ENCODE measurements around the gene LRRTM2.
"Not testable (repeated sequence)": the region's sequence is repeated elsewhere in the genome, so short reads cannot be mapped to it uniquely, and the experiment has no call there.

The LRRTM2 gene

DNA sequence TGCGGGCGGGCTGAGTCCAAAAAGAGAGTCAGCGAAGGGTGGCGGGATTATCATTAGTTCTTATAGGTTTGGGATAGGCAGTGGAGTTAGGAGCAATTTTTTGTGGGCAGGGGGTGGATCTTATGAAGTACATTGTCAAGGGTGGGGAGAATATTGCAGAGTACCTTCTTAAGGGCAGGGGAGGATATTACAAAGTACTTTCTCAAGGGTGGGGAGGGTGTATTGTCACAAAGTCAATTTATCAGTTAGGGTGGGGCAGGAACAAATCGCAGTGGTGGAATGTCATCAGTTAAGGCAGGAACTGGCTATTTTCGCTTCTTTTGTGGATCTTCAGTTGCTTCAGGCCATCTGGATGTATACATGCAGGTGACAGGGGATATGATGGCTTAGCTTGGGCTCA is 40.3 kb downstream of the LRRTM2 start:
- DNase-seq = not testable (repeated sequence)

- no peak for DNase-seq
Observed at GRCh38 chr5:138833726-138834480, 41.2 kb downstream of the LRRTM2 start.

GRCh38 chr5:138833080-138833479 is 42.1 kb downstream of the LRRTM2 start:
- DNase-seq = no peak

DNA sequence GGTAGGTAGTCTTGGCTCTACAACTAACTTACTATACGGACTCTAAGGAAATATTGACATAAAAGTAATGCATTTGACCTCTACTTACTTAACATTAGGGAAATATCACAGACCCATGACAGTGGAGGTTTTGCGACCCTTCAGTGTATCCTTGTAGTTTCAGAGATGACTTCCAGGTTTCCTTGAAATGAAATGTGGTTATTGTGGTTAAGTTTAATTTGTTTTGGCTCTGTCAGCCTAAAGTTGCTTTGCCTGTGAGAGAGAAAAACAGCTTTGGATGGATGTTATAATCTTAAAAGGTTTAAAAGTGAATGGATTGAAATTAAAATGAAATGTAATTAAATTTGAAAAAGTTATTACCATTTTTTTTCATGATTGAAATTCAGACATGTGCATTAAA is 42.9 kb downstream of the LRRTM2 start:
- DNase-seq = peak; percentile 23 to 31

DNA sequence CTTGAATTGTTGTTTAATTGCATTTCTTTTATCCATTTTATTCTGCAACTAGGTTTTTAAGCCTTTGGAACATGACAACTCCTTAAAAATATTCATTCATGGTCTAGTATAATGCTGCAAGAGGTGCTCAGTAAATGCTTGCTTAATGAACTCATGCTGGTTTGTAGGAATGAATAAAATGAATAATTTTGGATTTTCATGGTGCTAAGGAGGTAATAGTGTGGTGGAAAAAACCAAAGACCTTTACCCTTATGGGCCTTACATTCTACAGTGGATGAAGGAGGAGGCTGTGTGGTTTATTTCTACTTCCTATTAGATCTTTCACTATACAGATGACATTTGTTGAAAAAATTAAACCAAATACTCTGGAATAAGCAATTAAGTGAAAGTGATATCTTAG is 43.4 kb downstream of the LRRTM2 start:
- peak in 1 of 2 experiments; percentile 15 for DNase-seq

DNA sequence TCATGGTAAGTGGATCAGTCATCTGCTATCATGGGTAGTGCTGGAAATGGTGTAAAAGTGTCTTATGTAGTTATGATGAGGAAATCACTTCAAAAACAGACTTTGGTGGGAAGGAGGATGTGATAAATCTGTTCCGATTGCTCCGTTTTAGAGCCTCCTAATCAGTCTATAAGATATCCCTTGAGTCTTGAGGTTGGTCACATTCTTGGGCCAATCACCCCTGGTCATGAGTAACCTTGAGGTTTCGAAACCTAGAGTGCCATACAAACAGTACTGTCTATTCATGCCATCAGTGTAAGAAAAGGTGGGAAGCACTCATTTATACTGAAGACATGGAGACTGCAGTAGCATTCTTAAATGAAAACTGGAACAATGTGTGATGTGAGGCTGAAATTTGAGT is 45.8 kb downstream of the LRRTM2 start:
- no peak for DNase-seq

DNA sequence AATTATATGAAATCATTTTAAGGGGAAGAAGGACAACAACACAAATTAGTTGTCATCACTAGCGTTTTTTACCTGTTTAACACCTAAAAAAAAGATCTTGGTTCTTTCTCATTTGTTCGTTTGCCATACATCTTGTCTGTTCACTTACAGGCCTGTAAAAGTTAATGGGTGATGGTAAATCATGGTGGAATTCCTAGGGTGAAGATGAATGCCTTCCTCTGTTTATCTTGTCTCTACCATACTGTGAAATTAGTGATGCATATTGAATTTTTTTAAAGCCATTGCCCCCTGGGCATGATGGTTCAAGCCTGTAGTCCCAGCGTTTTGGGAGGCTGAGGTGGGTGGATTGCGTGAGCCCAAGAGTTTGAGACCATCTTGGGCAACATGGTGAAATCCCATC is 46.6 kb downstream of the LRRTM2 start:
- DNase-seq = no peak

DNA sequence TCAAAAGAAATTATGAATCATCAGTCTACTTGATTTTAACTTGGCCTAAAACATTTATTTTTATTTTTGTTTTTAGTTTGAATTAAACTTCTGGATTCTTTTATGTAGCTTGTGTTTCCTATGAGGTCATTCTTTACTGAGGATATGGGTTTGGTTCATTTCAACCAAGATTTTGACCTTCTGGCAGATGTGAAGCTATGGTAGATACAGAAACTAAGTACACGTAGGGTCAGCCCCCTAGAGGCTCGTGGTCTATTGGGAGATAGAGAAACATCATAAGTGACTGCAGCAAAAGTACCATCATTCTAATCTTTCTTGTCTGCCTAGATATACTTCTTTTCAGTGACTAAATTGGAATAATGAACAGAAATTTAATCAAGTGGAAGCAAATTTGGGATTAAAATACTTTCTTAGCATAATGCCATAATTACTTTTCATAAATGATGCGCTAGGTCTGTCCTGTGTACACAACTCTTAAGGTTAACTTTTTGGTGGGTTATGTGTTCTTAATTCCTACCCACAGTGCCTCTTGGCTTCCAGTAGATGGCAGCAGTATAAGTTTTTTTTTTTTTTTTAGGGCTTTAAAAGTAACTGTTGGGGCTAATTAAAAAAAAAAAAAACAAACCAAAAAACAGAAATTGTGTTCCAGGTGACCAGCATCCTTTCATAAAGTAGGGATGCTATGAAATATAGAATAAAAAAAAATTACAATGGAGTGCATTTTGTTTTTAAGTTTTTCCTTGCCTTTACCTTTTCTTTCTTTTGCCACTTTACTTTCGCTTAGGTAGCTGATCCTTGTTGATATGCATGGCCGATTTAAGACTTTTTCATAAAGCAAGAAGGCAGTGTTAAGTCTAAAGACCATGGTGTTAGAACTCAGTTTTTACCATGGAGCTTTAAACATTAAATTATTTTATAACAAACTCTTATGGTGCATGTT is 49.9 kb downstream of the LRRTM2 start:
- peak; percentile 23 to 66 for DNase-seq

DNA sequence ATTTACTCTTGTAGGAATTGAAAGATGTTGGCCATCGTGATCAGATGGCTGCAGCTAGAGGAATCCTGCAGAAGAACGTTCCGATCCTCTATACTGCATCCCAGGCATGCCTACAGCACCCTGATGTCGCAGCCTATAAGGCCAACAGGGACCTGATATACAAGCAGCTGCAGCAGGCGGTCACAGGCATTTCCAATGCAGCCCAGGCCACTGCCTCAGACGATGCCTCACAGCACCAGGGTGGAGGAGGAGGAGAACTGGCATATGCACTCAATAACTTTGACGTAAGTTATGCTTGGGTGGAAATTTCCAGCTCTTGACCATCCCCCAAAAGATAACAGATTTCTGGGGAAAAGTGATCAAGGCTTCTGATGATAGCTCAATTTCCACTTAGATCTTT is 50.6 kb downstream of the LRRTM2 start:
- no peak for DNase-seq

GRCh38 chr5:138820695-138821094 is 54.4 kb downstream of the LRRTM2 start:
- no peak for DNase-seq

DNA sequence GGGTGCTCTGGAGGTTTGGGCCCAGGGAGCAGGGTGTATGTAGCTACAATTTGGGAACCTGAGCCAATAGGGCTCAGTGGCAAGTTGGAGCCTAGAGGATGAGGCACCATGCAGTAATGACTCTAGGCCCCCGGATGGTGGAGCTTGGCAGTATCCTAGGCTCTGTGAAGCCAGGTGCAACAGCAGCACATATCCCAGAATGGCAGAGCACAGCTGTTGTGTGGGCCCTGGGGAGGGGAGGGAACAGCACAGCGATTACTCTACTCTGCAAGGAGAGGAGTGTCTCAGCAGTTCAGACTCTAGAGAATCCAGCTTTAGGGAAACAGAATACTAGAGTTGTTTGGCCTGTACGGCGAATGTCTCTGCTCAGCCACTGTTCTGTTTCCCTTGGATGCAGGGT is 56.1 kb downstream of the LRRTM2 start:
- DNase-seq = no peak
